ENCODE measurements around the gene TSSC4. TPM values are rescaled to one million over a fixed set of nuclear protein-coding genes. Genes with fewer than 3 reads are reported as not detected.

Gene TSSC4
- total RNA-seq, 1 experiment from 2014 or later, result 35.6 TPM

DNA sequence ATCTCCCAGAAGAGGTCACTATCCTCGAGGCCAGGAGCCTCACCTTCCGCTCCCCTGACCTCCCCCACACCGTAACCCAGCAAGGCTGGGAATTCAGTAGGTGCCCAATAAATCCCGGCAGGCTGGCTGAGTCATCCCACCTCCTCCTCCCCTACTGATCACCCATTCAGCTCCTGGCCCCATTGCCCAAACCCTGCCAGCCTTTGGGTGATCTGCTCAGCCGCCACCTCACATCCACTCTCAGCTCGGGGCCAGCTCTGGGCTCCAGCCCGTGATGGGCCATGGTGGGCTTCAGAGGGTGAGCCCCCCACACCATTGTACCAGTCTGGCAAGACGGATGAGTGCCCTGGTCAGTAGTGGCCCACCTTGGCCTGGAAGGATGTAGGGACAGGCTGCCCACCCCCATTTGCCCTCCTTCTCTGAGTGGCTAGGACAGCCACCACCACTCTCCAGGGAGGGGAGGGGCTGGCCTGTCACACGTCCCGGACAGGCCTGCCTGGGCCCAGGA lies 35.5 kb downstream of the TSSC4 start:
- Histone ChIP-seq H3K4me3 (no peak overlapping the region), H4K20me1 (ENCODE audit: insufficient read depth) (no peaks in the 10 kb centered on the region), H3K79me2 (ENCODE audit: low read depth) (no peaks in the 10 kb centered on the region), H3K9me2 (ENCODE audit: insufficient read depth) (no peaks in the 10 kb centered on the region), H3K9me3 (ENCODE audit: insufficient read depth, low read depth) (no peaks in the 10 kb centered on the region), H2AFZ (no peak overlapping the region), H3K4me1 (replicated peaks; ENCODE audit: insufficient read depth) (no peaks in the 10 kb centered on the region), H3K27ac (no peak overlapping the region), H3K36me3 (ENCODE audit: low read depth) (no peaks in the 10 kb centered on the region), H3K27me3 (ENCODE audit: insufficient read depth, low read depth) (peaks cover 24% of the 10 kb centered on the region), H3K4me2 (no peak overlapping the region), H3F3A (ENCODE audit: insufficient read depth, low read depth) (no peaks in the 10 kb centered on the region)
- POLR2A ChIA-PET (ENCODE audit: unreplicated experiment), result no interaction called here
- no peak for DNase-seq
- intact Hi-C loops (cut with micrococcal nuclease; ENCODE audit: unreplicated experiment), result no loop called here
- TF ChIP-seq EZH2 (IDR thresholded peaks at IDR 0.05; ENCODE audit: low read depth) (no peak), CTCF (conservative IDR thresholded peaks at IDR 0.05) (no peak)
- CTCF ChIA-PET, result no interaction called here
- BruUV-seq (replicated peaks), result no TSS peak

- peaks cover 24% of the 10 kb centered on the region for H3K27me3 ChIP-seq (ENCODE audit: insufficient read depth, low read depth)
- TF ChIP-seq CTCF (conservative IDR thresholded peaks at IDR 0.05) (no peak), EZH2 (IDR thresholded peaks at IDR 0.05; ENCODE audit: low read depth) (no peak)
- H3K4me1 ChIP-seq (replicated peaks; ENCODE audit: insufficient read depth), result no peaks in the 10 kb centered on the region
- H3K36me3 ChIP-seq (ENCODE audit: low read depth), result no peaks in the 10 kb centered on the region
- no peak overlapping the region for H3K4me3 ChIP-seq
- no peaks in the 10 kb centered on the region for H4K20me1 ChIP-seq (ENCODE audit: insufficient read depth)
- POLR2A ChIA-PET (ENCODE audit: unreplicated experiment), result no interaction called here
- H3K79me2 ChIP-seq (ENCODE audit: low read depth), result no peaks in the 10 kb centered on the region
- H3K4me2 ChIP-seq, result no peak overlapping the region
- H2AFZ ChIP-seq, result no peak overlapping the region
- no peak for DNase-seq
- H3K9me2 ChIP-seq (ENCODE audit: insufficient read depth), result no peaks in the 10 kb centered on the region
- intact Hi-C loops (cut with micrococcal nuclease; ENCODE audit: unreplicated experiment), result no loop called here
- H3K9me3 ChIP-seq (ENCODE audit: insufficient read depth, low read depth), result no peaks in the 10 kb centered on the region
- CTCF ChIA-PET, result no interaction called here
- no TSS peak for BruUV-seq (replicated peaks)
- no peak overlapping the region for H3K27ac ChIP-seq
- no peaks in the 10 kb centered on the region for H3F3A ChIP-seq (ENCODE audit: insufficient read depth, low read depth)
These were observed 36.0 kb downstream of the TSSC4 start for GRCh38 chr11:2436521-2437031.

DNA sequence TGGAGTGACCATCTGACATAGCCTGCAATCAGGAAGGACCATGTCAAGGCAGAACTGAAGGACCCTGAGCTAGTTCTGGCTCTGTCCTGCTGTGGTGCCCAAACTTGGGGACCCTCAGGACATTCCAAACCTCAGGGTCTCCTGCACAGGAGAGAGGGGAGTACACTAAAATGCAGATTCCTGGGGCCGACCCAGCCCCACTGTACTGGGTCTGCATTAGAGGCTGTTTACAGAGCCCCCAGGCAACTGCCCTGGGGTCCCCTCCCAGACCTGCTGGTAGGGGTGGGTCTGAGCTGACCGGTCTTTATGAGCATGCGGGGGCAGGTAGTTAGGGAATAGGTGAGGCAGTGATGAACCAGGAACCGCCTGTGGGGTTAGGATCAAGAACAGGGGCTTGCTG lies 37.0 kb downstream of the TSSC4 start:
- ChIA-PET POLR2A (ENCODE audit: unreplicated experiment) (no interaction called here), CTCF (no interaction called here)
- no peak overlapping the region for H2AFZ ChIP-seq
- H3F3A ChIP-seq (ENCODE audit: insufficient read depth, low read depth), result no peaks in the 10 kb centered on the region
- no peak overlapping the region for H3K4me2 ChIP-seq
- H3K4me1 ChIP-seq (replicated peaks; ENCODE audit: insufficient read depth), result no peaks in the 10 kb centered on the region
- no peaks in the 10 kb centered on the region for H3K79me2 ChIP-seq (ENCODE audit: low read depth)
- H3K36me3 ChIP-seq (ENCODE audit: low read depth), result no peaks in the 10 kb centered on the region
- no TSS peak for BruUV-seq (replicated peaks)
- H4K20me1 ChIP-seq (ENCODE audit: insufficient read depth), result no peaks in the 10 kb centered on the region
- peaks cover 30% of the 10 kb centered on the region for H3K27me3 ChIP-seq (ENCODE audit: insufficient read depth, low read depth)
- H3K4me3 ChIP-seq, result no peak overlapping the region
- no peak for TF ChIP-seq EZH2 (IDR thresholded peaks at IDR 0.05; ENCODE audit: low read depth)
- no peak for TF ChIP-seq CTCF (conservative IDR thresholded peaks at IDR 0.05)
- intact Hi-C loops (cut with micrococcal nuclease; ENCODE audit: unreplicated experiment), result no loop called here
- H3K9me2 ChIP-seq (ENCODE audit: insufficient read depth), result no peaks in the 10 kb centered on the region
- no peak for DNase-seq
- no peaks in the 10 kb centered on the region for H3K9me3 ChIP-seq (ENCODE audit: insufficient read depth, low read depth)
- H3K27ac ChIP-seq, result no peak overlapping the region

Measured in PC-9 (cell line).